ENCODE measurements around the gene OR5H1. TPM values are rescaled to one million over a fixed set of nuclear protein-coding genes. Genes with fewer than 3 reads are reported as not detected.

Gene OR5H1
- total RNA-seq, 1 experiment from 2014 or later: not detected

- Histone ChIP-seq H3K27ac (ENCODE audit: insufficient read length, low read depth, low read length) (no peak within 1 kb of the TSS), H4K91ac (ENCODE audit: insufficient read length, low read depth, low read length) (no peak within 1 kb of the TSS), H3K79me2 (ENCODE audit: insufficient read depth, low read length) (no peaks in the 10 kb centered on the region), H3K23me2 (ENCODE audit: insufficient read length, low read depth, low read length, poor library complexity, severe bottlenecking) (no peaks in the 10 kb centered on the region), H3K79me1 (ENCODE audit: insufficient read depth, low read depth, low read length, poor library complexity, severe bottlenecking) (no peaks in the 10 kb centered on the region), H3K9me3 (ENCODE audit: control insufficient read depth, low read depth, low read length) (no peaks in the 10 kb centered on the region), H4K8ac (replicated peaks; ENCODE audit: insufficient read length, low read depth, low read length) (no peak within 1 kb of the TSS), H3K9ac (ENCODE audit: extremely low read depth, insufficient read length, low read length) (no peak within 1 kb of the TSS), H3K4me1 (ENCODE audit: insufficient read depth, low read length) (no peaks in the 10 kb centered on the region), H2BK12ac (ENCODE audit: insufficient read length, low read depth, low read length) (no peak within 1 kb of the TSS), H4K20me1 (ENCODE audit: control insufficient read depth, insufficient read depth, insufficient read length) (no peaks in the 10 kb centered on the region), H4K5ac (ENCODE audit: insufficient read length, low read depth, low read length) (no peak within 1 kb of the TSS), H3K27me3 (ENCODE audit: insufficient read depth, low read length) (no peaks in the 10 kb centered on the region), H3K18ac (ENCODE audit: insufficient read length, low read depth, low read length) (no peak within 1 kb of the TSS), H2BK5ac (ENCODE audit: insufficient read length, low read length) (no peak within 1 kb of the TSS), H2BK15ac (ENCODE audit: low read depth, low read length) (no peak within 1 kb of the TSS), H3K23ac (ENCODE audit: insufficient read length, low read depth, low read length) (no peak within 1 kb of the TSS), H3K4ac (ENCODE audit: low read depth, low read length) (no peak within 1 kb of the TSS), H3K14ac (ENCODE audit: insufficient read depth, low read length) (no peak within 1 kb of the TSS), H3K56ac (ENCODE audit: insufficient read length, low read depth, low read length) (no peak within 1 kb of the TSS), H2AFZ (ENCODE audit: low read length) (no peak within 1 kb of the TSS), H3K4me2 (ENCODE audit: insufficient read depth, insufficient read length, low read length) (no peak within 1 kb of the TSS), H2AK5ac (ENCODE audit: insufficient read length, low read length) (no peak within 1 kb of the TSS), H2BK120ac (ENCODE audit: low read depth, low read length, poor library complexity, severe bottlenecking) (no peak within 1 kb of the TSS), H3T11ph (ENCODE audit: low read length) (no peak within 1 kb of the TSS), H2BK20ac (ENCODE audit: low read depth, low read length, poor library complexity, severe bottlenecking) (no peak within 1 kb of the TSS)
- no peaks in the 10 kb centered on the region for H3K27me3 Mint-ChIP-seq (ENCODE audit: low read depth)
- TF ChIP-seq, protein P1, sequence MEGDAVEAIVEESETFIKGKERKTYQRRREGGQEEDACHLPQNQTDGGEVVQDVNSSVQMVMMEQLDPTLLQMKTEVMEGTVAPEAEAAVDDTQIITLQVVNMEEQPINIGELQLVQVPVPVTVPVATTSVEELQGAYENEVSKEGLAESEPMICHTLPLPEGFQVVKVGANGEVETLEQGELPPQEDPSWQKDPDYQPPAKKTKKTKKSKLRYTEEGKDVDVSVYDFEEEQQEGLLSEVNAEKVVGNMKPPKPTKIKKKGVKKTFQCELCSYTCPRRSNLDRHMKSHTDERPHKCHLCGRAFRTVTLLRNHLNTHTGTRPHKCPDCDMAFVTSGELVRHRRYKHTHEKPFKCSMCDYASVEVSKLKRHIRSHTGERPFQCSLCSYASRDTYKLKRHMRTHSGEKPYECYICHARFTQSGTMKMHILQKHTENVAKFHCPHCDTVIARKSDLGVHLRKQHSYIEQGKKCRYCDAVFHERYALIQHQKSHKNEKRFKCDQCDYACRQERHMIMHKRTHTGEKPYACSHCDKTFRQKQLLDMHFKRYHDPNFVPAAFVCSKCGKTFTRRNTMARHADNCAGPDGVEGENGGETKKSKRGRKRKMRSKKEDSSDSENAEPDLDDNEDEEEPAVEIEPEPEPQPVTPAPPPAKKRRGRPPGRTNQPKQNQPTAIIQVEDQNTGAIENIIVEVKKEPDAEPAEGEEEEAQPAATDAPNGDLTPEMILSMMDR (conservative IDR thresholded peaks at IDR 0.05): no peak
- DNase-seq: no peak
- no peak within 1 kb of the TSS for H3K4me3 Mint-ChIP-seq
- H3K4me1 Mint-ChIP-seq: no peaks in the 10 kb centered on the region
- H3K27ac Mint-ChIP-seq: no peak within 1 kb of the TSS
- H3K9me3 Mint-ChIP-seq: peaks cover 0 to 3% of the 10 kb centered on the region in 2 experiments; a peak in 2 of 5 replicates
- no CpG with 5 or more reads among the region's 3 CpGs for WGBS (ENCODE audit: extremely low coverage, insufficient read length, low lambda C conversion rate)
- H3K36me3 Mint-ChIP-seq (ENCODE audit: insufficient read depth in 1 of 3, low read depth in 3 of 3): no peaks in the 10 kb centered on the region; a peak in 1 of 7 replicates
Observed at GRCh38 chr3:98166396-98166795, 35.9 kb downstream of the OR5H1 start, which contains the start of gene OR5H15. Gene OR5H15, plus strand, starts transcription at chr3:98166696. Its CDS starts 2,004 bp downstream, at chr3:98168700.
